ENCODE data around the gene RNU1-3. TPM values are rescaled to one million over a fixed set of nuclear protein-coding genes. Genes with fewer than 3 reads are reported as not detected.

RNU1-3 gene
- total RNA-seq, 1 donor from 2014 or later, result 6,622 TPM

- Histone ChIP-seq H3K27ac (no peak overlapping the region), H3K9me3 (no peaks in the 10 kb centered on the region), H3K4me1 (peaks cover 3% of the 10 kb centered on the region), H3K36me3 (peaks cover 42% of the 10 kb centered on the region), H3K4me3 (no peak overlapping the region), H3K27me3 (no peaks in the 10 kb centered on the region)
- ATAC-seq, result no peak
- TF ChIP-seq CTCF (IDR thresholded peaks at IDR 0.05), result no peak
- intact Hi-C loops (cut with DNase I), result no loop called here
- DNase-seq, result peak; percentile 71
Measured at GRCh38 chr1:16618719-16619118, 48.0 kb downstream of the RNU1-3 start.

- Histone ChIP-seq H3K9me3 (no peaks in the 10 kb centered on the region), H3K36me3 (peaks cover 35% of the 10 kb centered on the region), H3K4me3 (no peak overlapping the region), H3K27me3 (no peaks in the 10 kb centered on the region), H3K4me1 (peaks cover 4% of the 10 kb centered on the region), H3K27ac (no peak overlapping the region)
- intact Hi-C loops (cut with DNase I), result no loop called here
- DNase-seq (no peak), ATAC-seq (no peak)
- TF ChIP-seq CTCF (IDR thresholded peaks at IDR 0.05), result no peak
Measured at GRCh38 chr1:16617778-16618580, 48.8 kb downstream of the RNU1-3 start.

GRCh38 chr1:16617114-16617631, 49.6 kb downstream of the RNU1-3 start:
- DNase-seq, result peak; percentile 69
- no peak for ATAC-seq
- Histone ChIP-seq H3K36me3 (peaks cover 27% of the 10 kb centered on the region), H3K4me3 (no peak overlapping the region), H3K9me3 (no peaks in the 10 kb centered on the region), H3K27ac (no peak overlapping the region), H3K4me1 (peaks cover 11% of the 10 kb centered on the region), H3K27me3 (no peaks in the 10 kb centered on the region)
- TF ChIP-seq CTCF (IDR thresholded peaks at IDR 0.05), result no peak
- intact Hi-C loops (cut with DNase I), result no loop called here

Other genes starting within 250 kb of the RNU1-3 start
- gene SPATA21, start 229.5 kb downstream of the RNU1-3 start, total RNA-seq, result not detected
- 78.1 TPM for gene NECAP2, start 226.2 kb downstream of the RNU1-3 start, total RNA-seq
- 6,622 TPM for gene RNU1-1, start 152.7 kb downstream of the RNU1-3 start, total RNA-seq
- gene NBPF1, start 53.4 kb downstream of the RNU1-3 start, total RNA-seq, result 31.2 TPM
- gene RNU1-4, start 73.6 kb upstream of the RNU1-3 start, total RNA-seq, result 6,622 TPM
- gene RNU1-2, start 229.0 kb upstream of the RNU1-3 start, total RNA-seq, result 6,622 TPM

Data from upper lobe of right lung (tissue), 1 donor.